Raji (cell line): ENCODE measurements around the gene GFRA3.

Experiments
- POLR2A ChIP-seq: IDR thresholded peaks from 2 replicates; pipeline ENCODE4 v1.6.1; 2011; ENCODE audit warnings: low read depth, low read length, control low read depth; ENCODE audit not compliant: insufficient read depth

Gene GFRA3

GRCh38 chr5:138264183-138264582, 10.2 kb downstream of the GFRA3 start:
- TF ChIP-seq POLR2A = no peak

GRCh38 chr5:138263581-138263980, 10.8 kb downstream of the GFRA3 start:
- no peak for TF ChIP-seq POLR2A

GRCh38 chr5:138258704-138259292, 15.6 kb downstream of the GFRA3 start:
- no peak for TF ChIP-seq POLR2A

- no peak for TF ChIP-seq POLR2A
Observed at GRCh38 chr5:138257583-138257982, 16.8 kb downstream of the GFRA3 start.

- TF ChIP-seq POLR2A = no peak
Observed at GRCh38 chr5:138252944-138253343, 21.5 kb downstream of the GFRA3 start.

GRCh38 chr5:138246822-138247221, 27.6 kb downstream of the GFRA3 start:
- TF ChIP-seq POLR2A = no peak

- TF ChIP-seq POLR2A = no peak
Observed at GRCh38 chr5:138246334-138246733, 28.1 kb downstream of the GFRA3 start.

GRCh38 chr5:138245717-138246116, 28.7 kb downstream of the GFRA3 start:
- no peak for TF ChIP-seq POLR2A

- TF ChIP-seq POLR2A = no peak
Observed at GRCh38 chr5:138243794-138244193, 30.6 kb downstream of the GFRA3 start.

- TF ChIP-seq POLR2A = no peak
Observed at GRCh38 chr5:138241688-138242571, 32.5 kb downstream of the GFRA3 start.

- no peak for TF ChIP-seq POLR2A
Observed at GRCh38 chr5:138240650-138241385, 33.6 kb downstream of the GFRA3 start.

GRCh38 chr5:138238034-138238433, 36.4 kb downstream of the GFRA3 start:
- TF ChIP-seq POLR2A = no peak

- no peak for TF ChIP-seq POLR2A
Observed at GRCh38 chr5:138234651-138235050, 39.8 kb downstream of the GFRA3 start.

GRCh38 chr5:138233280-138233679, 41.1 kb downstream of the GFRA3 start:
- TF ChIP-seq POLR2A = no peak

- TF ChIP-seq POLR2A = no peak
Observed at GRCh38 chr5:138230981-138231589, 43.3 kb downstream of the GFRA3 start.
